Vagina (tissue), 2 donors: Measurements from ENCODE around the gene FRMD3. TPM values are rescaled to one million over a fixed set of nuclear protein-coding genes. Genes with fewer than 3 reads are reported as not detected.

Experiments
- DNase-seq, 2 donors: peaks; one replicate each; pipeline ENCODE4 v3.0.0-alpha.2; 2017; ENCODE audit errors: extremely low spot score in 2 of 2
- H3K27ac ChIP-seq: fragments of 200-600 bp; sonication (generic); one replicate; pipeline ENCODE4 v1.5.1; 2019
- H3K27me3 ChIP-seq: fragments of 200-600 bp; sonication (generic); one replicate; pipeline ENCODE4 v1.5.1; 2019
- H3K36me3 ChIP-seq, 2 donors: fragments of 200-600 bp; sonication (generic); one replicate each; pipeline ENCODE4 v1.5.1; 2017 to 2019
- H3K4me1 ChIP-seq: fragments of 200-600 bp; sonication (generic); one replicate; pipeline ENCODE4 v1.5.1; 2019
- H3K4me3 ChIP-seq, 2 donors: fragments of 200-600 bp; sonication (generic); 1 replicate in 1 of 2; 2 replicates in 1 of 2; pipeline ENCODE4 v1.5.1; 2016 to 2019
- H3K9me3 ChIP-seq: fragments of 200-600 bp; sonication (generic); one replicate; pipeline ENCODE4 v1.5.1; 2019
- POLR2A ChIP-seq, 2 donors: fragments of 450-650 bp; IDR thresholded peaks; one replicate each; pipeline ENCODE4 v1.6.1; 2017; ENCODE audit warnings: antibody characterized with exemption in 2 of 2, mild to moderate bottlenecking in 2 of 2, moderate library complexity in 2 of 2
- POLR2AphosphoS5 ChIP-seq, 2 donors: sonication (generic); formaldehyde crosslinking; IDR thresholded peaks; one replicate each; pipeline ENCODE4 v1.9.0; 2017; ENCODE audit warnings: antibody characterized with exemption in 2 of 2, mild to moderate bottlenecking in 2 of 2, low read depth in 1 of 2; ENCODE audit not compliant: insufficient read depth in 1 of 2
- intact Hi-C: fragments of 100-400 bp; cut with DNase I; formaldehyde crosslinking; loops from one replicate; pipeline ENCODE4 v1.15.1; 2023
- total RNA-seq: library from RNA; depleted of rRNA; stranded (reverse); fragments of >200 nt; gene quantifications from one replicate; pipeline ENCODE4 v1.2.3, GENCODE V29; 2016
- TF ChIP-seq, protein P1 (sequence below), 3 experiments: fragments of 450-650 bp in 2 of 3; fragments of 200-600 bp in 1 of 3; sonication (generic) in 1 of 3; IDR thresholded peaks; one replicate each; pipeline ENCODE4 v1.5.1; 2017 to 2019; ENCODE audit warnings: antibody characterized with exemption in 3 of 3, mild to moderate bottlenecking in 2 of 3, moderate library complexity in 2 of 3

The FRMD3 gene
- total RNA-seq, 1 donor from 2014 or later: 13.8 TPM

DNA sequence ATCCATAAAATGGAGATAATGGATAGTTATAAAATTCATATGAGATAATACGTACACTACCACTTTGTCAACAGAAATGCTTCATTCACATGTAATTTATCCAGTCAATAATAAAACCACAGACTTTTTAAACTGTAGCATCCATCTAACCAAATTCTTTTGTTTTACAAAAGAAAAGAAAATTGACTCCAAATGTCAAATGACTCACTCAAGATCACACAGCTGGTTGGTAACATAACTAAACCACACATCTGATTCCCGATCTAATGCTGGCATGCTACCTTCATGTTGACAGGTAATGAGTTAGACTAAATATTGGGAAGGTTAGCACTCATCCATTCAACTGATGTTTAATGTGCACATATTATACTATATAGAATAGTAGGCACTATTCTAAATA, 4.9 kb downstream of the FRMD3 start:
- Histone ChIP-seq H3K4me3 (no peak overlapping the region), H3K27me3 (no peaks in the 10 kb centered on the region), H3K27ac (no peak overlapping the region), H3K36me3 (no peaks in the 10 kb centered on the region), H3K9me3 (no peaks in the 10 kb centered on the region), H3K4me1 (peaks cover 11% of the 10 kb centered on the region)
- intact Hi-C loops: loop anchor here (10.0 kb wide), 1 partner anchor 198 kb away; no protein-coding TSS in a partner anchor
- TF ChIP-seq POLR2AphosphoS5 (IDR thresholded peaks at IDR 0.05; ENCODE audit: insufficient read depth in 1 of 2, low read depth in 1 of 2) (no peak), POLR2A (IDR thresholded peaks at IDR 0.05) (no peak)
- TF ChIP-seq, protein P1, sequence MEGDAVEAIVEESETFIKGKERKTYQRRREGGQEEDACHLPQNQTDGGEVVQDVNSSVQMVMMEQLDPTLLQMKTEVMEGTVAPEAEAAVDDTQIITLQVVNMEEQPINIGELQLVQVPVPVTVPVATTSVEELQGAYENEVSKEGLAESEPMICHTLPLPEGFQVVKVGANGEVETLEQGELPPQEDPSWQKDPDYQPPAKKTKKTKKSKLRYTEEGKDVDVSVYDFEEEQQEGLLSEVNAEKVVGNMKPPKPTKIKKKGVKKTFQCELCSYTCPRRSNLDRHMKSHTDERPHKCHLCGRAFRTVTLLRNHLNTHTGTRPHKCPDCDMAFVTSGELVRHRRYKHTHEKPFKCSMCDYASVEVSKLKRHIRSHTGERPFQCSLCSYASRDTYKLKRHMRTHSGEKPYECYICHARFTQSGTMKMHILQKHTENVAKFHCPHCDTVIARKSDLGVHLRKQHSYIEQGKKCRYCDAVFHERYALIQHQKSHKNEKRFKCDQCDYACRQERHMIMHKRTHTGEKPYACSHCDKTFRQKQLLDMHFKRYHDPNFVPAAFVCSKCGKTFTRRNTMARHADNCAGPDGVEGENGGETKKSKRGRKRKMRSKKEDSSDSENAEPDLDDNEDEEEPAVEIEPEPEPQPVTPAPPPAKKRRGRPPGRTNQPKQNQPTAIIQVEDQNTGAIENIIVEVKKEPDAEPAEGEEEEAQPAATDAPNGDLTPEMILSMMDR (IDR thresholded peaks at IDR 0.05): no peak
- no peak for DNase-seq

DNA sequence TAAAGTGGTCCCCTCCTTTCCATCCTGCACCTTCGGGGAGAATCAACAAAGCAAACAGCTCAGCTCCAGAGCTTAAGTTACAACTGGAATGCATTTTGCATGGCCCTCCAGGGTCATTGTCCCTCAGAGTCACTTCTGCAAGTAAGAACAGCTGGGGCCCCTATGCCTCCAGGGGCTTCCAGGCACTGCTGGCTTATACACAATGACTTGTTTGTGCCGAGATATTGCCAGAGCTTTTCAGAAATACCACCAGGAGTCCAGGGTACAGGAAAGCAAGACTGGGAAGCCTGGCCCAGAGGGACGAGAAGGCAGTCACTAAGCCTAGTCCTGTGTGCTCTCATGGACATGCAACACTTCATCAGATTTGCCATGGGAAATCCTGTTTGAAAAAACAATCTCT, 11.3 kb downstream of the FRMD3 start:
- no peak for DNase-seq
- no peak overlapping the region for H3K27ac ChIP-seq
- no peaks in the 10 kb centered on the region for H3K9me3 ChIP-seq
- H3K36me3 ChIP-seq: no peaks in the 10 kb centered on the region
- H3K27me3 ChIP-seq: no peaks in the 10 kb centered on the region
- H3K4me1 ChIP-seq: no peaks in the 10 kb centered on the region
- H3K4me3 ChIP-seq: no peak overlapping the region
- no peak for TF ChIP-seq POLR2A (IDR thresholded peaks at IDR 0.05)
- TF ChIP-seq, protein P1 (IDR thresholded peaks at IDR 0.05): no peak
- TF ChIP-seq POLR2AphosphoS5 (IDR thresholded peaks at IDR 0.05; ENCODE audit: insufficient read depth in 1 of 2, low read depth in 1 of 2): no peak
- intact Hi-C loops: no loop called here

DNA sequence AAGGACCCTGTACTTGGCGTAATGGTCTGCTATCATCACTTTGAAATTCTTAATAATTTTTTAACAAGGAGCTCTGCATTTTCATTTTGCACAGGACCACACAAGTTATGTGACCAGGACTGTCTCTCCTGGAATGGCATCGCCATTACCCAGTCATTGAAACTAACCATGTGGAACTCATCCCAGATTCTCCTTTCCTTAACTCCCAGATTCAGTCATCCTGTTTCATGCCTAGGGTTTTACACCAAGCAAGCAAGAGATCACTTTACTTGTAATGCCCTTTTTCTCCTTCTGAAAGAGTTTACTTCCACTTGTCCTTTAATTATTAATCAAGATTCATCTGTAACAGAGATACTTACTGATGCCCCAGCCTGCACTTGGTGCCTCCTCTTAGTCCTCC, 12.0 kb downstream of the FRMD3 start:
- no peaks in the 10 kb centered on the region for H3K9me3 ChIP-seq
- no peaks in the 10 kb centered on the region for H3K27me3 ChIP-seq
- intact Hi-C loops: no loop called here
- no peaks in the 10 kb centered on the region for H3K36me3 ChIP-seq
- no peak overlapping the region for H3K4me3 ChIP-seq
- no peak for DNase-seq
- TF ChIP-seq, protein P1 (IDR thresholded peaks at IDR 0.05): no peak
- TF ChIP-seq POLR2A (IDR thresholded peaks at IDR 0.05) (no peak), POLR2AphosphoS5 (IDR thresholded peaks at IDR 0.05; ENCODE audit: insufficient read depth in 1 of 2, low read depth in 1 of 2) (no peak)
- no peaks in the 10 kb centered on the region for H3K4me1 ChIP-seq
- H3K27ac ChIP-seq: no peak overlapping the region

DNA sequence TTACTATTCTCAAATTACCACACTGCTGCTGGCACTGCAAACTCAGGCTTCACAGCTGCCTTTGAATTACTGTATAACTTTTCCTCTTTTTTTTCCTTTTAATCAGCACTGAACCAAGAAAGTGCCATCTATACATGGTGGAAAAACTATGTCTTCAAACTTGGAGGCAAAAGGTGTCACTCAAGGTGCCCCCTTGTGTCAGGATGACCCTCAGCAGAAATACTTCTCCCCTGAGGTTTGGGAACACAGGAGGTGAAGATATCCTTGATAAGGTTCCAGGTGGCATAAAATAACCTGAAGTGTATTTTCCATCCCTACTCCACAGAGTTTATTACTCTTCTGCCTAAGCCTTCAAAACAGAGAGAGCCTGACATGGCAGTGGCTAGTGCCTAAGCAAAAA, 14.5 kb downstream of the FRMD3 start:
- TF ChIP-seq POLR2A (IDR thresholded peaks at IDR 0.05) (no peak), POLR2AphosphoS5 (IDR thresholded peaks at IDR 0.05; ENCODE audit: insufficient read depth in 1 of 2, low read depth in 1 of 2) (no peak)
- TF ChIP-seq, protein P1 (IDR thresholded peaks at IDR 0.05): no peak
- DNase-seq: no peak
- Histone ChIP-seq H3K4me1 (no peaks in the 10 kb centered on the region), H3K4me3 (no peak overlapping the region), H3K9me3 (no peaks in the 10 kb centered on the region), H3K27me3 (no peaks in the 10 kb centered on the region), H3K36me3 (no peaks in the 10 kb centered on the region), H3K27ac (no peak overlapping the region)
- intact Hi-C loops: no loop called here

DNA sequence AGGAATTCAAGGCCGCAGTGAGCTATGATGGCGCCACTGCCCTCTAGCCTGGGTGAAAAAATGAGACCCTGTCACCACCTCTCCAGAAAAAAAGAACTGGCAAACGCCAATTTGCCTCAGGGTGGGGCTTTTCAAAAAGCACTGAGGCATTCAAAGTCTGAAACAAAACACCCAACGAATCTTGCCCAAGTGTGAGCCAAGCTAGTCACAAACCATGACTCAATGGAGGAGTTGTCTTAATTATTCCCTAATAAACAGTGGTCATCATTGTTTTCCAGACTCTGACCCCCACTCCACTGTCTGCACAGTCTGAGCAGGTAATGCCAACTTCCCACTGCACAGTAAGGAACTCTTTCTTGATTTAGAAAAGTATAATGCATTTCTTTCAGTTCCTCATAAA, 16.8 kb downstream of the FRMD3 start:
- Histone ChIP-seq H3K36me3 (no peaks in the 10 kb centered on the region), H3K27ac (no peak overlapping the region), H3K4me3 (no peak overlapping the region), H3K4me1 (no peaks in the 10 kb centered on the region), H3K27me3 (no peaks in the 10 kb centered on the region), H3K9me3 (no peaks in the 10 kb centered on the region)
- TF ChIP-seq, protein P1 (IDR thresholded peaks at IDR 0.05): no peak
- TF ChIP-seq POLR2AphosphoS5 (IDR thresholded peaks at IDR 0.05; ENCODE audit: insufficient read depth in 1 of 2, low read depth in 1 of 2) (no peak), POLR2A (IDR thresholded peaks at IDR 0.05) (no peak)
- DNase-seq: no peak
- intact Hi-C loops: no loop called here
